ENCODE measurements around the gene GPRIN3.

The GPRIN3 gene

GRCh38 chr4:89331197-89331596, 23.6 kb upstream of the GPRIN3 start:
- no peak overlapping the region for H3K27ac ChIP-seq
- TF ChIP-seq ZFX (IDR thresholded peaks at IDR 0.05; ENCODE audit: borderline replicate concordance) (no peak), CTCF (IDR thresholded peaks at IDR 0.05) (no peak)

- no peak overlapping the region for H3K27ac ChIP-seq
- TF ChIP-seq CTCF (IDR thresholded peaks at IDR 0.05) (no peak), ZFX (IDR thresholded peaks at IDR 0.05; ENCODE audit: borderline replicate concordance) (no peak)
Measured at GRCh38 chr4:89329280-89329679, 21.7 kb upstream of the GPRIN3 start.

GRCh38 chr4:89324671-89325070, 17.1 kb upstream of the GPRIN3 start:
- no peak overlapping the region for H3K27ac ChIP-seq
- no peak for TF ChIP-seq ZFX (IDR thresholded peaks at IDR 0.05; ENCODE audit: borderline replicate concordance)
- no peak for TF ChIP-seq CTCF (IDR thresholded peaks at IDR 0.05)

- TF ChIP-seq ZFX (IDR thresholded peaks at IDR 0.05; ENCODE audit: borderline replicate concordance), result no peak
- H3K27ac ChIP-seq, result no peak overlapping the region
Measured at GRCh38 chr4:89322671-89323070, 15.1 kb upstream of the GPRIN3 start.

GRCh38 chr4:89319756-89320155, 12.2 kb upstream of the GPRIN3 start:
- no peak overlapping the region for H3K27ac ChIP-seq
- TF ChIP-seq ZFX (IDR thresholded peaks at IDR 0.05; ENCODE audit: borderline replicate concordance), result no peak
- TF ChIP-seq CTCF (IDR thresholded peaks at IDR 0.05), result no peak

- no peak for TF ChIP-seq CTCF (IDR thresholded peaks at IDR 0.05)
- TF ChIP-seq ZFX (IDR thresholded peaks at IDR 0.05; ENCODE audit: borderline replicate concordance), result no peak
- H3K27ac ChIP-seq, result no peak overlapping the region
Measured at GRCh38 chr4:89316931-89317366, 9.3 kb upstream of the GPRIN3 start.

- H3K27ac ChIP-seq, result no peak overlapping the region
- no peak for TF ChIP-seq CTCF (IDR thresholded peaks at IDR 0.05)
- TF ChIP-seq ZFX (IDR thresholded peaks at IDR 0.05; ENCODE audit: borderline replicate concordance), result no peak
Measured at GRCh38 chr4:89316211-89316610, 8.6 kb upstream of the GPRIN3 start.

- TF ChIP-seq ZFX (IDR thresholded peaks at IDR 0.05; ENCODE audit: borderline replicate concordance) (no peak), CTCF (IDR thresholded peaks at IDR 0.05) (no peak)
- H3K27ac ChIP-seq, result no peak overlapping the region
Measured at GRCh38 chr4:89314291-89314690, 6.7 kb upstream of the GPRIN3 start.

Measured in 22Rv1 (cell line).